ENCODE data around the gene ZNF292. TPM values are rescaled to one million over a fixed set of nuclear protein-coding genes. Genes with fewer than 3 reads are reported as not detected.
"Not testable (repeated sequence)": the region's sequence is repeated elsewhere in the genome, so short reads cannot be mapped to it uniquely, and the experiment has no call there.

The ZNF292 gene
- total RNA-seq, 1 donor from 2014 or later: 11.6 TPM

DNA sequence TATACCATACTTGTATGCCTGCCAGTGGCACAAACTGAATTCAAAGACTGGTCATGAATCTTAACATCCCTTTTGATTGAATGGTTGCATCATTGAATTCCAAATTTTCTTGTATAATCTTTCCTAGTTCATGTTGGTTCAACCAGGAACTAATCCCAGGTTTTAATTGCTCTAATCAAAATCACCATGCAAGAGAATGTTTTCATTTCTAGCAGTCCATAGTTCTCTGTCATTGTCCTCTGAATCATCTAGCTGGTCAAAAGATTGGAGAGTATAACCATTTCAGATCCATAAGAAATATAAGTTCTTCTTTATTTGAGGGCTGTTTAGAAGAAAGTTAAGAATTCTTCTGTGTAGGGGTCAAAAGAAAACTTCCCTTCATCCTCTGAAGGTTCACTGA is 57.2 kb downstream of the ZNF292 start:
- no peak for DNase-seq (ENCODE audit: low read depth in 2 of 2)

DNA sequence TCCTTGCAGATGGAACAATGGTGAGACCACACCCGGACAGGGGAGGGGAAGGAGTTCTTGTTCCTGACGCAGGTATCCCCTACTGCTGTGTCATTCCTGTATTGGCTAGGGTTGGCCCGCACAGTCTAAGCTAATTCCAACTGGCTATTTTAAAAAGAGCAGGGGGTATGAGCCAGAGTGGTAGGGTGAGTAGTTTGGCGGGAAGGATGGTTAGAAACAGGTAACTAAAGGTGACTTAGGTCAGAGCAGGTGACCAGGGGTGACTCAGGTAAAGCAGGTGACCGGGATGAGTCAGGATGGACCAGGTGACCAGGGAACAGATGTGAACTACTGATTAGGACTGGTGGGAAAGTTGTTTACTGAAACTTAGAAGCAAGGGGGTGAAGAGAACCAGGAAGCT is 58.0 kb downstream of the ZNF292 start:
- peak in 1 of 2 donors; percentile 1 for DNase-seq (ENCODE audit: low read depth in 2 of 2)

DNA sequence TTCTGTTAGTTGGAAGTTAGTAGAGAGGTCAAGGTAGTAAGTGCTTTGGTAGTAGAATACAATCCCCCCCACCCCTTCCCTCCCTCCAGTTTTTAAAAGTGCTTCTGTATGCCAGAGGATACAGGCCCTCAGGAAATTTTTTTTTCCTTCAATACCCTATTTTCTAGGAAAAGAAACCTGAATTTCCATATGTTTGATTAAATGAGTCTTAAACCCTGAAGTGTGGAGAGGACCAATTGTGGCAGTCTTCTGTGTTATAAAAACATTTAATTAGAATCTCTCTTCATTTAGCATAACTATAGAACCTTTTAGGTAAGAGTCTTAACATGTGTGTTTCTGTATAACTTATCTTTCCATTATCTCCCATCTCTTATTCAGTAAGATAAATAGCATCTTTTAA is 59.5 kb downstream of the ZNF292 start:
- no peak for DNase-seq (ENCODE audit: low read depth in 2 of 2)

DNA sequence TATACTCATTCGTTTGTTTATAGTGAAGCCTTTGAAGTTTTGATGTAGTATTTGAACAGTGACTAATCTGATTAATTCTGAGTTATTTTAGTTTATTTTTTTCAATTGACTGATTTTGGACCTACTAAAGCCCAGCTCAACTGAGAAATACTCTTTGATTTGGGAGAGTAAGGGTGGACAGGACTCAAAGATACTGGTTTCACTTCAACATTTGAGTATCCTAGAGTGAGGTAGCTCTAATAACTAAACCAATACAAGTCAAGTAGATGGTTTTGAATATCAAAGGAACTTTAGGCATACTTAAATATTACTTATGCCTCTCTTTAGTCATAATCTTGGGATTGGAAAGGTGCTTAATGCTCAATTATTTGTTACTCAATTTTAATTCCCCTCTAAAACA is 65.6 kb downstream of the ZNF292 start:
- no peak for DNase-seq (ENCODE audit: low read depth in 2 of 2)

DNA sequence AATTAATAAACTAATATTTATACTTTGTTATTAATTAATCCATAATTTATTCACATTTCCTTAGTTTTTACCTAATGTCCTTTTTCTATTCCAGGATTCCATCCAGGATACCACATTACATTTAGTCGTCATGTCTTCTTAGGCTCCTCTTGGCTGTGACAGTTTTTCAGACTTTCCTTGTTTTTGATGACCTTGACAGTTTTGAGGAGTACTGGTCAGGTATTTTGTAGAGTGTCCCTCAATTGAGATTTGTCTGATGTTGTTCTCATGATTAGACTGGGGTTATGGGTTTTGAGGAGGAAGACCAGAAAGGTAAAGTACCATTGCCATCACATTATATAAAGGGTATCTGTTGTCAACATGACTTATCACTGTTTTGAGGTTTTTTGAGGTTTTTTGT is 67.3 kb downstream of the ZNF292 start:
- no peak for DNase-seq (ENCODE audit: low read depth in 2 of 2)

DNA sequence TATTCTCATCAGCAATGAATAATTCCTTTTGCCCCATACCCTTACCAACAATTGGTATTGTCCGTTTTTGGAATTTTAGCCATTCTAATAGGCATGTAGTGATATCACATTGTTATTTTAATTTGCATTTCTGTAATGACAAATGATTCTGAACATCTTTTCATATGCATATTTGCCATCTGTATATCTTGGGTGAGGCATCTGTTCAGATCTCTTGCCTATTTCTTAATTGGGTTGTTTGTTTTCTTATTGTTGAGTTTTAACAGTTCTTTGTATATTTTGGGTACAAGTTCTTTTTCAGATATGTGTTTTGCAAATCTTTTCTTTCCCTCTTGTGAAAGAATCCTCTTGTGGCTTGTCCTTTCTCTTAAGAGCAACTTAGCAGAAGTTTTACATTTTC is 69.6 kb downstream of the ZNF292 start:
- no peak for DNase-seq (ENCODE audit: low read depth in 2 of 2)

DNA sequence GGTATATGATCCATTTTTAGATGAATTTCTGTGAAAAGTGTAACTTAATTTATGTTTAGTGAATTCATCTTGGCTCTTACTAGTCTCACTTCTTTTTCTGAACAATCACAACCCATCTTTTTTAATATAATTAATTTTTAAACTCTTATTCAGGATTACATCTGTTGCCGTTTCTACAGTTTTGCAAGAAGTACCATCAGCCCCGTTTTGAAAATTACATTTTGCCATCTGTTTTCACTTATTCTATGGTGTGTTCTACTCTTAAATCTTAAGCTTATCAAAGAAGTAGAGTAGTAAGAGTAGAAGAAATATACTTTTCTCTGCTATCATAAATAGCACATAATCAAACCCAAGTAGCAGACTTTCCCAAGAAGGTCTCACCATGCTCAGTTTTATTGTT is 70.1 kb downstream of the ZNF292 start:
- no peak for DNase-seq (ENCODE audit: low read depth in 2 of 2)

DNA sequence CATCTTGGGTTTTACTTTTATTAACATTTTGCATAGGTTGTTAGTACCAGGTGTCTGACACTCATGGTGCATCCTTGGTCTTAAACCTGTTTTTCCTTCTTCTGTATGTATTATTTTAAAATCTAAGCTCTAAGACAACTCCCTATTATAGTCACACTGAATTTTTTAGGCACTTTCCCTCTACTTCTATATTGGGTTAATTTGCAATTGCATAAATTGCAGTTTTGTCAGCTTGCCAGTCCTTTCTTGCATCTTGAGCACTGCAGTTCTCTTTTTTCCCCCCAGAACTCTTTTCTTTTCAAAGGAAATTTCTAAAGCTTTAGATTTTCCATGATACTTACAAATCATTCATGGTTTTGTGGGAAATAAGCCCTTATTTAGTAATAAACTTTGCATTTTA is 70.6 kb downstream of the ZNF292 start:
- DNase-seq (ENCODE audit: low read depth in 2 of 2): no peak

DNA sequence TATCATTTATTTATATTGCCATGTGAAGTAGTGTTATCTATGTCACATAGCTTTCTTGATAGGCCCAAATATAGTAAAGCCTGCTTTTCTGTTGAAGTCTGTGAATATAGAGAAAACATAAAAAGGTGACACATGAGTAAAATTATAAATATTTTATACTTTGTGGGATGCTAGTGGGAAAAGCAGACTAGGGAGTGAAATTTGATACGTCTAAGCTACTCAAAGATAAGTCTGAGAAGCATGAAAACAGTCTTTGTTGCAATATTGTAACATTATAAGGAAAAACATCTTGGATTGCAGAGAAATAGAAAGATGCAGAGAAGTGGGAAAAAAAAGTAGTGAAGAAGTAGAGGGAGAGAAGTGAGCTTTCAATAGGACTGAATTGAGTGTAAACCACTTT is 75.4 kb downstream of the ZNF292 start:
- no peak for DNase-seq (ENCODE audit: low read depth in 2 of 2)

DNA sequence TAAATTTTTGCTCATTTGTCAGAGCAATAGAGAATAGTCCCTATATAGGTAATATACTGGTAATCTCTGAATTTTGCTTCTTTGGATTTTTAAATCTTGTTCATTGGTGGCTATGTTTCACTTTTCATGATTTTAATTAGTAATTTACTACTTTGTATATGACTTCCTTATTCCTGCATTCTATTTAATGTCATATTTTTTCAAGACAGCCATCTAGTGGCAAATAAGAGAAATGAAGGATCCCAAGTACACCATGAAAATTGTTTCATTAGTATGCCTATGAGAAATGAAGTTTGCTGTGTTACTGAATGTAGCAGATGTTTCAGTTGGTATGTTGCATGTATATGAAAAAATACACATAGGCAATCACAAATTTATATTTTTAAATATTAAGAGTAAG is 82.4 kb downstream of the ZNF292 start:
- peak; percentile 17 to 24 for DNase-seq (ENCODE audit: low read depth in 2 of 2)

DNA sequence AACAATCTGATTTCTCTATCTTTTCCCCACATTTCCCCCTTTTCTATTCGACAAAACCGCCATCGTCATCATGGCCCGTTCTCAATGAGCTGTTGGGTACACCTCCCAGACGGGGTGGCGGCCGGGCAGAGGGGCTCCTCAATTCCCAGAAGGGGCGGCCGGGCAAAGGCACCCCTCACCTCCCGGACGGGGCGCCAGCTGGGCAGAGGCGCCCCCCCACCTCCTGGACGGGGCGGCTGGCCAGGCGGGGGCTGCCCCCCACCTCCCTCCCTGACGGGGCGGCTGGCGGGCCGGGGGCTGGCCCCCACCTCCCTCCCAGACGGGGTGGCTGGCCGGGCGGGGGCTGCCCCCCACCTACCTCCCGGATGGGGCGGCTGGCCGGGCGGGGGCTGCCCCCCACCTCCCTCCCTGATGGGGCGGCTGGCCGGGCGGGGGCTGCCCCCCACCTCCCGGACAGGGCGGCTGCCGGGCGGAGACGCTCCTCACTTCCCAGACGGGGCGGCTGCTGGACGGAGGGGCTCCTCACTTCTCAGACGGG is 83.8 kb downstream of the ZNF292 start:
- not testable (repeated sequence) for DNase-seq (ENCODE audit: low read depth in 2 of 2)

DNA sequence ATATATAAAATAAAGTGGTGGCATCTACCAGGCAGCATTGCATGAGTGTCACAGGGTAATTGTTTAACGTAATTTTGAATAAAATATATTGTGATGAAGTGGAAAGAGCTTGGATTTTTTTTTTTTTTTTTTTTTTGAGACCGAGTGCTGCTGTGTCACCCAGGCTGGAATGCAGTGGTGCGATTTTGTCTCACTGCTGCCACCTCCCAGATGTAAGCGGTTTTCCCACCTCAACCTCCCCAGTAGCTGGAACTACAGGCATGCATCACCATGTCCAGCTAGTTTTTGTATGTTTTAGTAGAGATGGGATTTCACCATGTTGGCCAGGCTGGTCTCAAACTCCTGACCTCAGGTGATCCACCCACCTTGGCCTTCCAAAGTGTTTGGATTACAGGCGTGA is 85.9 kb downstream of the ZNF292 start:
- DNase-seq (ENCODE audit: low read depth in 2 of 2): no peak

DNA sequence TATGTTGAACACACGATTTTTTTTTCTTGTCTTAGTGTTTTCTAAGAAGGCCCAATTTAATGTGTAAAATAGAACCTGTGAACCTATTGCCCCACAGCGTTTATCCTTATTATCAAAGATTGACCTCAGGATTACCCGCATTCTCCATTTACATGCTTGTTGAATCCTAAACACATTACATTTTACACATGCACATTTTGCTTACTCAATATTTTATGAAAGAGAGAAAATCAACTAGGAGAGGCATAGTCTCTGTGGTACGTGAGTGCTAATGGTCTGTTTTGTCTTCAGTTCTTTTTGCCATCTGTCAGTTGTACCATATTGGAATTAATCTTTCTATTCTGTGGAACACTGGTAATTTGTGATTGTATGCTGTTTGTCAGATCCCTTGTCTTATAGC is 86.9 kb downstream of the ZNF292 start:
- DNase-seq (ENCODE audit: low read depth in 2 of 2): no peak

DNA sequence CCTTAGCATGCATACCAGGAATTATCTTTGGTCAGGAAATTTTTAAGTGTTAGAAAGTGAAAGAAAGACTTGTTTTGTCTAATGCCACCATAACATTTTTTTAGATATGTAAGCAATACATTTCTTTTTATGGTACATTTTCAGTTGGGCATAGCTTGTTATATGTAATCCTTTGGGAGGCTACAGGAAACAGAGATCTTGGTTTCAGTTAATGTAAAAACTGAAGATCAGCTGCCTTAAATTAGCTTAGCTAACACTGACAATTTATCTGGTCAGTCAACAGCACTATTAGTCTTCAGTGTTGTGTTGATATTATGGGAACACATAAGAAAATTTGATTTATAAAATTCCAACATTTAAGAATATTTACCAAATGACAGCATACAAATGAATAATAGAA is 88.4 kb downstream of the ZNF292 start:
- no peak for DNase-seq (ENCODE audit: low read depth in 2 of 2)

DNA sequence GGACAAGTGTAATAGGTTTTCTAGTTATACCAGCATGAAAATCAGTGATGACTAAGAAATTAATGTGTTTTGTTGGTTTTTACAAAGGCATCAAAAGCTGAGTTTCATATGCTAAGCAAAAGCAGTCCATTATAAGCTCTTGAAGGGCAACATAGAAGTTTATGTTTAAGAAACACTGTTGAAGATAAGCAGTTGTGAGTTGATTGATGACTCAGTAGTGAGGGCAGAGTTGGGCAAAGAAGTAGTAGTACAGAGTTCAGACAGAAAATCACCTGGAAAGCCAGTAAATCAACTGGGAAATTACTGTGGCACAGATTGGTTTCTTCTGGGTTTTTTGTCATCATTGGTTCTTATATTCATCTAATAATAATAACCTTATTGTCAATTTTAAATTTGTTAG is 89.0 kb downstream of the ZNF292 start:
- DNase-seq (ENCODE audit: low read depth in 2 of 2): no peak

DNA sequence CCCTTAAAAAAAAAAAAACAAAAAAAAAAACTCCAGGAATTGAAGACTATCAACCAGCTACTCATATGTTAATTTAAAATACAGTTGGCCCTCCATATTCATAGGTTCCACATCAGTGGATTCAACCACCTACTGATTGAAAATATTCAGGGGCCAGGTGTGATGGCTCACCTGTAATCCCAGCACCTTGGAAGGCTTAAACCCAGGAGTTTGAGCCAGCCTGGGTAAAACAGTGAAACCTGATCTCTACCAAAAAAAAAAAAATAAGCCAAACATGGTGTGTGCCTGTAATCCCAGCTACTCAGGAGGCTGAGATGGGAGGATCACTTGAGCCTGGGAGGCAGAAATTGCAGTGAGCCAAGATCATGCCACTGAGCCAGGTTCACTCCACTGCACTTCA is 94.7 kb downstream of the ZNF292 start:
- no peak for DNase-seq (ENCODE audit: low read depth in 2 of 2)

DNA sequence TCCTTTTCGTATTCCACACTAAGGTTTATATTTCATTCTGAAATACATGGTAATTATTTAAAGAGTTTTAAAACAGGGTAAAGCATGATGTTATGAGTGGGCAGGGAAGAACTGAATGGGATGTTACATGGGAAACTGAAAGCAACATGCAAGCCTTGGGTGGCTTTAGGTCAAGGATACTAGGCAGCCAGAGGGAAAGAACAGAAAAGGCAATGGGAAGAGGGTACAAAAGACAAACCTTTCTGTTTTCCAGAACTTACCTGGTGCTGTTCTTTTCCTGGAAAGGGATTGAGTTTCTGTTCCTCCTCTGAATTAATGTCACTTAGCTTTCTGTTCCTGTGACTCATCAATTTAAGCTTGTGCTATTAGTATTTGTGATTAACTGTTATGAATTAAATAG is 95.9 kb downstream of the ZNF292 start:
- no peak for DNase-seq (ENCODE audit: low read depth in 2 of 2)

DNA sequence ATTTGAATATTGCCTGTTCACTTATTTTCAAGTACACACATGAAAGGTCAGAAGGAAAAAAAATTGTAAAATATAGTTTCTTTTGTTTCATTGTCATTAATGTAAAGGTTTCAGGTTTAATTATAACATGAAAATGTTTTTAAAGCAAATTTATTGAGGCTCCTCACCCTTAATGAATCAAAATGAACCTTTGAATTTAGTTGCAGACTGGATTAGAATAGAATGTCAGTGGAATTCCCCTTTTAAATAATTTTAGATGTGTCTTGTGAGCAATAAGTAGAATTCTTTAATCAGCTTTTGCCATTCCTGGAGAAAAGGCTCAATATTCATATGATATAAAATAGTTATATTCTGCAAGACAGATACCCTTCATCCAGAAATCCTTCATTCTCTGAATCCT is 96.4 kb downstream of the ZNF292 start:
- no peak for DNase-seq (ENCODE audit: low read depth in 2 of 2)

DNA sequence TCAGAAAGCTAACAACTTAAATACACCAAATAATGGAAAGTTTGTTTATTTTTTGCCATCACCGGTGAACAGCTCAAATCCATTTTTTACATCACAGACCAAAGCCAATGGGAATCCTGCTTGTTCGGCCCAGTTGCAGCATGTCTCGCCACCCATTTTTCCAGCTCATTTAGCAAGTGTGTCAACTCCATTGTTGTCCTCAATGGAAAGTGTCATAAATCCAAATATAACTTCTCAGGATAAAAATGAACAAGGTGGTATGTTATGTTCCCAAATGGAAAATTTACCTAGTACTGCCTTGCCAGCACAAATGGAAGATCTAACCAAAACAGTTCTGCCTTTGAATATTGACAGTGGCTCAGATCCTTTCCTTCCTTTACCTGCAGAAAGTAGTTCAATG is 101.7 kb downstream of the ZNF292 start:
- DNase-seq (ENCODE audit: low read depth in 2 of 2): no peak

DNA sequence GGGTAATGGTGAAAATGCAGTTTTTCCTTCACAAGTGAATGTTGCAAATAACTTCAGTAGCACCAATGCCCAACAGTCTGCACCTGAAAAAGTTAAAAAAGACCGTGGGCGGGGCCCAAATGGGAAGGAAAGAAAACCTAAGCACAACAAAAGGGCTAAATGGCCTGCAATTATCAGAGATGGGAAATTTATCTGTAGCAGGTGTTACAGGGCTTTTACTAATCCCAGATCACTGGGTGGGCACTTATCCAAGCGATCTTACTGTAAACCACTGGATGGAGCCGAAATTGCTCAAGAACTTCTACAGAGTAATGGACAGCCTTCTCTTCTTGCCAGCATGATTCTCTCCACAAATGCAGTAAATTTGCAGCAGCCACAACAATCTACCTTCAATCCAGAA is 102.2 kb downstream of the ZNF292 start:
- no peak for DNase-seq (ENCODE audit: low read depth in 2 of 2)

DNA sequence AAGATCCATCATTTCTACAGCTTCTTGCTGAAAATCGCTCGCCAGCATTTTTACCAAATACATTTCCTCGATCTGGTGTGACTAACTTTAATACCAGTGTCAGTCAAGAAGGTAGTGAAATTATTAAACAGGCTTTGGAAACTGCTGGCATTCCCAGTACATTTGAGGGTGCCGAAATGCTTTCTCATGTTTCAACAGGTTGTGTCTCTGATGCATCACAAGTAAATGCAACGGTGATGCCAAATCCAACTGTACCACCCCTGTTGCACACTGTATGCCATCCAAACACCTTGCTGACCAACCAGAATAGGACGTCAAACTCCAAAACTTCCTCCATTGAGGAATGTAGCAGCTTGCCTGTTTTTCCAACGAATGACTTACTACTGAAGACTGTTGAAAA is 102.6 kb downstream of the ZNF292 start:
- DNase-seq (ENCODE audit: low read depth in 2 of 2): no peak

DNA sequence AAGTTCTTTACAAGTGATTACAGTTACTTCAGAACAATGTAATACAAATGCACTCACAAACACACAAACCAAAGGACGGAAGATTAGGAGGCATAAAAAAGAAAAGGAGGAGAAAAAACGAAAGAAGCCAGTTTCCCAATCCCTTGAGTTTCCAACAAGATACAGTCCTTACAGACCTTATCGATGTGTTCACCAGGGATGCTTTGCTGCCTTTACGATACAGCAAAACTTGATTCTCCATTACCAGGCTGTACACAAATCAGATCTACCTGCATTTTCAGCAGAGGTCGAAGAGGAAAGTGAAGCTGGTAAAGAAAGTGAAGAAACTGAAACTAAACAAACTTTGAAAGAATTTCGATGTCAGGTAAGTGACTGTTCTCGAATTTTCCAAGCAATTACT is 104.4 kb downstream of the ZNF292 start:
- no peak for DNase-seq (ENCODE audit: low read depth in 2 of 2)

DNA sequence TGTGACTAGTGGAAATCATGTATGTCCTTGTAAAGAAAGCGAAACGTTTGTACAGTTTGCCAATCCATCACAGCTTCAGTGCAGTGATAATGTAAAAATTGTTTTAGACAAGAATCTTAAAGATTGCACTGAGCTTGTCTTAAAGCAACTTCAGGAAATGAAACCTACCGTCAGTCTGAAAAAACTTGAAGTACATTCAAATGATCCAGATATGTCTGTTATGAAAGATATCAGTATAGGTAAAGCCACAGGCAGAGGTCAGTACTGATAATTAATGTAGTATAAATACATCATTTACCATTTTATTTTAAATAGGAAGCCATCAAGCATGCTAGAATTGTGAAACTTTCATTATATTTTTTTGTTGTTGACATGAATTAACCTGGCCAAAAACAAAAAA is 106.2 kb downstream of the ZNF292 start:
- no peak for DNase-seq (ENCODE audit: low read depth in 2 of 2)

DNA sequence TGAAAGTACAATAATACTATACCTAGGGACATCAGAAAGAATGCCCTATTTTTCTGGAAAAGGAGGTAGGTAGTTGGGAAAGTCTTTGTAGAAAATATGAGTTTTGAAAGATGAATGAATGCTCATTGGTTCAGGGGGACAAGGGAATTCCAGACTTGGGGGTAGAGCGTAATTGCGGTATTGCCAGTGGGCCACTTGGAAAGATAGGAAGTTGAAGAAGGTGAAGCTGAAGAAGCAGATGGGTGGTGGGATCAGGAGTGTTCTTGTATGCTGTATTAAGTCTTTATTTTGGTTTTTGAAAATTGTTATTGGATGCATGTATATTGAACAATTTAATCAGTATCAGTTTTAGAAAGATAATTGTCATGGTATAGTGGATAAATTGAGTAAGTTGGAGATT is 109.1 kb downstream of the ZNF292 start:
- DNase-seq (ENCODE audit: low read depth in 2 of 2): no peak

Data from dermis microvascular lymphatic vessel endothelial cell (primary cell).